B cell (primary cell): ENCODE data around the gene CD4. TPM values are rescaled to one million over a fixed set of nuclear protein-coding genes. Genes with fewer than 3 reads are reported as not detected.

Experiments used
- ATAC-seq: fragments of 200-7000 bp; cut with Tn5 transposase; one replicate; pipeline ENCODE4 v1.10.0; 2021; ENCODE audit warnings: low read depth, mild to moderate bottlenecking, moderate number of reproducible peaks, moderate library complexity
- CTCF ChIA-PET: fragments of 350-600 bp; sonication (Branson Sonifier 250); formaldehyde crosslinking; loops from one replicate; lab custom pipeline; 2021; ENCODE audit warnings: antibody characterized with exemption, inconsistent platforms; lab: Charles Lee
- POLR2A ChIA-PET: fragments of 350-600 bp; sonication (Branson Sonifier 250); formaldehyde crosslinking; loops from one replicate; lab custom pipeline; 2021; ENCODE audit warnings: antibody characterized with exemption; lab: Charles Lee
- DNase-seq: peaks from one replicate; pipeline ENCODE4 v3.0.0; 2013
- H2AFZ ChIP-seq: 2 replicates; pipeline ENCODE4 v1.6.1; 2012; ENCODE audit warnings: mild to moderate bottlenecking, low read depth, low read length; ENCODE audit not compliant: insufficient read depth, poor library complexity, severe bottlenecking
- H3K27ac ChIP-seq, 2 donors: 1 replicate in 1 of 2; 2 replicates in 1 of 2; pipeline ENCODE4 v1.5.1; 2012 to 2013; ENCODE audit warnings: low read length in 2 of 2, mild to moderate bottlenecking in 2 of 2, moderate library complexity in 1 of 2
- H3K27me3 ChIP-seq, 4 experiments: fragments of 200-600 bp in 1 of 4; sonication (generic) in 1 of 4; replicated peaks in 1 of 4; 1 replicate in 2 of 4; 2 replicates in 2 of 4; pipeline versions ENCODE4 v1.6.1 to v1.7.0; 2013 to 2016; ENCODE audit warnings: low read length in 3 of 4, mild to moderate bottlenecking in 2 of 4, mixed read lengths in 1 of 4, moderate library complexity in 1 of 4; ENCODE audit not compliant: insufficient read depth in 4 of 4, control insufficient read depth in 3 of 4; ENCODE audit errors: control extremely low read depth in 1 of 4
- H3K36me3 ChIP-seq, 2 experiments: replicated peaks in 1 of 2; 1 replicate in 1 of 2; 2 replicates in 1 of 2; pipeline versions ENCODE4 v1.6.1 to v1.7.1; 2013; ENCODE audit warnings: low read length in 1 of 2; ENCODE audit not compliant: insufficient read depth in 2 of 2, control insufficient read depth in 1 of 2; ENCODE audit errors: control extremely low read depth in 1 of 2, extremely low read depth in 1 of 2
- H3K4me1 ChIP-seq, 2 donors: fragments of 200-600 bp in 1 of 2; sonication (generic) in 1 of 2; 1 replicate in 1 of 2; 2 replicates in 1 of 2; pipeline versions ENCODE4 v1.5.1 to v1.6.1; 2013 to 2017; ENCODE audit warnings: low read length in 2 of 2; ENCODE audit not compliant: control insufficient read depth in 2 of 2, insufficient read depth in 2 of 2
- H3K4me2 ChIP-seq: replicated peaks from 2 replicates; pipeline ENCODE3; 2012; ENCODE audit warnings: mild to moderate bottlenecking, low read depth, low read length; ENCODE audit not compliant: poor library complexity, severe bottlenecking
- H3K4me3 ChIP-seq, 5 experiments: fragments of 200-600 bp in 1 of 5; sonication (generic) in 1 of 5; 1 replicate in 3 of 5; 2 replicates in 2 of 5; pipeline versions ENCODE4 v1.5.1 to v1.7.0; 2011 to 2016; ENCODE audit warnings: low read length in 4 of 5, mild to moderate bottlenecking in 4 of 5, low read depth in 2 of 5, control low read depth in 1 of 5, moderate library complexity in 1 of 5; ENCODE audit not compliant: insufficient read depth in 1 of 5; ENCODE audit errors: control extremely low read depth in 1 of 5, extremely low read depth in 1 of 5
- H3K79me2 ChIP-seq: fragments of 200-600 bp; sonication (generic); one replicate; pipeline ENCODE4 v1.6.0; 2016; ENCODE audit warnings: low read length; ENCODE audit not compliant: control insufficient read depth, insufficient read depth
- H3K9ac ChIP-seq: fragments of 200-600 bp; sonication (generic); 2 replicates; pipeline ENCODE4 v1.6.1; 2017; ENCODE audit warnings: mild to moderate bottlenecking, low read length, moderate library complexity
- H3K9me3 ChIP-seq, 3 donors: one replicate each; pipeline versions ENCODE4 v1.6.1 to v1.7.1; 2013; ENCODE audit warnings: low read length in 2 of 3; ENCODE audit not compliant: control insufficient read depth in 2 of 3, insufficient read depth in 1 of 3; ENCODE audit errors: control extremely low read depth in 1 of 3
- H4K20me1 ChIP-seq: 2 replicates; pipeline ENCODE4 v1.6.0; 2012; ENCODE audit warnings: mild to moderate bottlenecking, low read length; ENCODE audit not compliant: insufficient read depth, control insufficient read depth, poor library complexity, severe bottlenecking
- H3K27ac Mint-ChIP-seq: one replicate; pipeline ENCODE4 v1.8.0; 2021; ENCODE audit warnings: mixed read lengths
- H3K27me3 Mint-ChIP-seq: one replicate; pipeline ENCODE4 v1.8.0; 2021; ENCODE audit warnings: mixed read lengths
- H3K4me1 Mint-ChIP-seq: one replicate; pipeline ENCODE4 v1.8.0; 2021; ENCODE audit warnings: mixed read lengths
- H3K4me3 Mint-ChIP-seq: one replicate; pipeline ENCODE4 v1.8.0; 2021; ENCODE audit warnings: mixed read lengths
- H3K9me3 Mint-ChIP-seq: one replicate; pipeline ENCODE4 v1.8.0; 2022; ENCODE audit warnings: mixed read lengths; ENCODE audit not compliant: insufficient read depth
- CTCF ChIP-seq: fragments of 200-600 bp; IDR thresholded peaks from one replicate; pipeline ENCODE4 v1.8.0; 2022; ENCODE audit warnings: antibody characterized with exemption, mild to moderate bottlenecking
- EZH2 ChIP-seq: IDR thresholded peaks from 2 replicates; pipeline ENCODE4 v1.6.1; 2012; ENCODE audit warnings: borderline replicate concordance, low read depth, mild to moderate bottlenecking, moderate library complexity, low read length; ENCODE audit not compliant: insufficient read depth, poor library complexity, severe bottlenecking
- WGBS: methylation state at CpG from one replicate; pipeline ENCODE4 v1.1.5; 2013; ENCODE audit warnings: missing lambda C conversion rate; ENCODE audit not compliant: insufficient coverage; 5-methylcytosine and 5-hydroxymethylcytosine counted together
- intact Hi-C: fragments of 100-400 bp; cut with micrococcal nuclease; formaldehyde crosslinking; loops from one replicate; pipeline ENCODE4 v1.10.0; 2022
- polyA plus RNA-seq: library from polyadenylated mRNA; depleted of rRNA; stranded (reverse); fragments of >200 nt; gene quantifications from 2 replicates; pipeline ENCODE4 v1.2.3, GENCODE V29; 2012
- total RNA-seq, 2 donors: library from RNA; stranded (reverse); fragments of 120-200 nt in 1 of 2; gene quantifications; 1 replicate in 1 of 2; 2 replicates in 1 of 2; pipeline versions ENCODE4 v1.2.3 to v1.2.4, GENCODE V29; 2013 to 2022

CD4 gene
- total and polyA plus RNA-seq, 2 donors (not counting 1 experiment from before 2014, with no cell fraction given), result 0.49 to 2.2 TPM

- no peaks in the 10 kb centered on the region for H4K20me1 ChIP-seq
These were observed 27.3 kb downstream of the CD4 start for GRCh38 chr12:6816598-6816997.

GRCh38 chr12:6817098-6817497 is 27.8 kb downstream of the CD4 start:
- Mint-ChIP-seq H3K27ac (no peak overlapping the region), H3K9me3 (no peaks in the 10 kb centered on the region), H3K4me1 (peaks cover 18% of the 10 kb centered on the region), H3K4me3 (no peak overlapping the region), H3K27me3 (peaks cover 39% of the 10 kb centered on the region)
- peaks cover 10 to 17% of the 10 kb centered on the region in 2 donors for H3K4me1 ChIP-seq
- DNase-seq (no peak), ATAC-seq (no peak)
- H3K27ac ChIP-seq, result no peak overlapping the region
- WGBS, result 94% methylated on average over 6 of the region's 8 CpGs
- H3K79me2 ChIP-seq, result no peaks in the 10 kb centered on the region
- H3K36me3 ChIP-seq, result no peaks in the 10 kb centered on the region
- H3K27me3 ChIP-seq, result peaks cover 0 to 36% (median 7%) of the 10 kb centered on the region in 4 experiments
- ChIA-PET POLR2A (no interaction called here), CTCF (no interaction called here)
- H4K20me1 ChIP-seq, result no peaks in the 10 kb centered on the region
- no peak overlapping the region for H3K9ac ChIP-seq
- H3K9me3 ChIP-seq, result no peaks in the 10 kb centered on the region
- no peak for TF ChIP-seq CTCF
- no peak for TF ChIP-seq EZH2
- H3K4me2 ChIP-seq, result no peak overlapping the region
- no peak overlapping the region for H2AFZ ChIP-seq
- no peak overlapping the region for H3K4me3 ChIP-seq
- intact Hi-C loops, result no loop called here

More at GRCh38 chr12:6816598-6816997, 27.3 kb downstream of the CD4 start:
- H3K4me3 ChIP-seq, result no peak overlapping the region
- no CpG with 5 or more reads among the region's 3 CpGs for WGBS
- H3K4me2 ChIP-seq, result no peak overlapping the region
- no peak for DNase-seq
- H3K27me3 ChIP-seq, result peaks cover 0 to 31% (median 5%) of the 10 kb centered on the region in 4 experiments
- H3K9me3 Mint-ChIP-seq, result no peaks in the 10 kb centered on the region
- H3K9me3 ChIP-seq, result no peaks in the 10 kb centered on the region
- H3K27ac ChIP-seq, result no peak overlapping the region
- H3K36me3 ChIP-seq, result no peaks in the 10 kb centered on the region
- H3K4me3 Mint-ChIP-seq, result no peak overlapping the region
- H3K4me1 Mint-ChIP-seq, result peaks cover 14% of the 10 kb centered on the region
- ChIA-PET POLR2A (no interaction called here), CTCF (no interaction called here)
- peaks cover 36% of the 10 kb centered on the region for H3K27me3 Mint-ChIP-seq
- no peak overlapping the region for H3K9ac ChIP-seq
- ATAC-seq, result no peak
- peaks cover 6 to 14% of the 10 kb centered on the region in 2 donors for H3K4me1 ChIP-seq
- H3K27ac Mint-ChIP-seq, result no peak overlapping the region
- H3K79me2 ChIP-seq, result no peaks in the 10 kb centered on the region
- no peak for TF ChIP-seq EZH2
- no peak for TF ChIP-seq CTCF
- no peak overlapping the region for H2AFZ ChIP-seq
- intact Hi-C loops, result no loop called here
